Brain microvascular endothelial cell (primary cell): Measurements from ENCODE around the gene NME9.
"Not testable (repeated sequence)": the region's sequence is repeated elsewhere in the genome, so short reads cannot be mapped to it uniquely, and the experiment has no call there.

Experiments used
- DNase-seq: peaks from one replicate; pipeline ENCODE4 v3.0.0-alpha.2; 2020
- H3K27ac ChIP-seq: fragments of 250-450 bp; sonication (Bioruptor Pico); 2 replicates; pipeline ENCODE4 v1.5.1; 2020; ENCODE audit warnings: mild to moderate bottlenecking, moderate library complexity
- H3K27me3 ChIP-seq: fragments of 250-450 bp; sonication (Bioruptor Pico); replicated peaks from 2 replicates; pipeline ENCODE4 v1.5.1; 2020; ENCODE audit warnings: mild to moderate bottlenecking
- H3K36me3 ChIP-seq: fragments of 250-450 bp; sonication (Bioruptor Pico); replicated peaks from 2 replicates; pipeline ENCODE4 v1.5.1; 2020; ENCODE audit warnings: mild to moderate bottlenecking
- H3K4me3 ChIP-seq: 2 replicates; pipeline ENCODE4 v1.5.1; 2011; ENCODE audit warnings: low read depth, mild to moderate bottlenecking, control low read depth, low read length, moderate library complexity
- CTCF ChIP-seq: IDR thresholded peaks from 2 replicates; pipeline ENCODE4 v1.5.1; 2011; ENCODE audit warnings: low read depth, mild to moderate bottlenecking, moderate library complexity, low read length, control low read depth, inconsistent platforms; ENCODE audit errors: missing control alignments
- in situ Hi-C: cut with HindIII; loops from 2 replicates; pipeline ENCODE4 v1.10.0; 2017; ENCODE audit warnings: low sequenced_read_pairs, low pct_ligation_motif_present

The NME9 gene

GRCh38 chr3:138329127-138329983, at the start of gene NME9:
Gene NME9, minus strand, starts transcription at chr3:138329851. Its CDS starts 516 bp downstream, at chr3:138329335.
- DNase-seq: peak; percentile 83
- Histone ChIP-seq H3K36me3 (no peaks in the 10 kb centered on the region), H3K4me3 (peak within 1 kb of the TSS; percentile 62), H3K27ac (no peak within 1 kb of the TSS), H3K27me3 (peaks cover under 1% of the 10 kb centered on the region)
- peak; percentile 85 for TF ChIP-seq CTCF
- in situ Hi-C loops: no loop called here

- in situ Hi-C loops: no loop called here
Measured at GRCh38 chr3:138378990-138379389, 49.3 kb upstream of the NME9 start.

GRCh38 chr3:138378331-138378730, 48.7 kb upstream of the NME9 start:
- Histone ChIP-seq H3K27me3 (no peaks in the 10 kb centered on the region), H3K4me3 (no peak overlapping the region), H3K27ac (no peak overlapping the region), H3K36me3 (no peaks in the 10 kb centered on the region)
- no peak for DNase-seq
- no peak for TF ChIP-seq CTCF
- in situ Hi-C loops: no loop called here

More at GRCh38 chr3:138378990-138379389, 49.3 kb upstream of the NME9 start:
- DNase-seq: no peak
- H3K27ac ChIP-seq: no peak overlapping the region
- H3K36me3 ChIP-seq: no peaks in the 10 kb centered on the region
- no peaks in the 10 kb centered on the region for H3K27me3 ChIP-seq
- TF ChIP-seq CTCF: no peak
- H3K4me3 ChIP-seq: no peak overlapping the region

- TF ChIP-seq CTCF: no peak
- in situ Hi-C loops: no loop called here
- no peaks in the 10 kb centered on the region for H3K27me3 ChIP-seq
Measured at GRCh38 chr3:138377804-138378203, 48.2 kb upstream of the NME9 start.

GRCh38 chr3:138377212-138377611, 47.6 kb upstream of the NME9 start:
- H3K27me3 ChIP-seq, H3K36me3 ChIP-seq, H3K27ac ChIP-seq, DNase-seq, H3K4me3 ChIP-seq, in situ Hi-C loops: not testable (repeated sequence)

More at GRCh38 chr3:138377804-138378203, 48.2 kb upstream of the NME9 start:
- no peak overlapping the region for H3K27ac ChIP-seq
- H3K4me3 ChIP-seq: no peak overlapping the region
- no peak for DNase-seq
- no peaks in the 10 kb centered on the region for H3K36me3 ChIP-seq

- no peak for TF ChIP-seq CTCF
Measured at GRCh38 chr3:138376663-138377062, 47.0 kb upstream of the NME9 start.

More at GRCh38 chr3:138376663-138377062, 47.0 kb upstream of the NME9 start:
- DNase-seq: no peak
- in situ Hi-C loops: no loop called here
- H3K27me3 ChIP-seq: no peaks in the 10 kb centered on the region
- H3K27ac ChIP-seq: no peak overlapping the region
- no peaks in the 10 kb centered on the region for H3K36me3 ChIP-seq
- H3K4me3 ChIP-seq: no peak overlapping the region
